Mucosa of descending colon (tissue), 3 donors: ENCODE data around the gene MCM6. TPM values are rescaled to one million over a fixed set of nuclear protein-coding genes. Genes with fewer than 3 reads are reported as not detected.

Experiments
- ATAC-seq: fragments of 200-7000 bp; cut with Tn5 transposase; one replicate; pipeline ENCODE4 v1.9.1; 2020; ENCODE audit warnings: mild to moderate bottlenecking, moderate library complexity
- DNase-seq, 3 donors: peaks; one replicate each; pipeline ENCODE4 v3.0.0-alpha.2; 2020
- H3K36me3 ChIP-seq: fragments of 200-600 bp; one replicate; pipeline ENCODE4 v1.8.0; 2021; ENCODE audit warnings: low read depth, mild to moderate bottlenecking
- H3K4me1 ChIP-seq: fragments of 200-600 bp; one replicate; pipeline ENCODE4 v1.8.0; 2021; ENCODE audit warnings: low read depth, mild to moderate bottlenecking
- H3K4me3 ChIP-seq: fragments of 200-600 bp; one replicate; pipeline ENCODE4 v1.8.0; 2021; ENCODE audit warnings: mild to moderate bottlenecking
- H3K9me3 ChIP-seq: fragments of 200-600 bp; one replicate; pipeline ENCODE4 v1.8.0; 2021; ENCODE audit warnings: mild to moderate bottlenecking
- CTCF ChIP-seq: fragments of 200-600 bp; IDR thresholded peaks from one replicate; pipeline ENCODE4 v1.8.0; 2022; ENCODE audit warnings: antibody characterized with exemption, mild to moderate bottlenecking
- intact Hi-C, 2 donors: fragments of 100-400 bp; cut with DNase I in 1 of 2; cut with micrococcal nuclease in 1 of 2; formaldehyde crosslinking; loops; one replicate each; pipeline versions ENCODE4 v1.11.0 to v1.11.1; 2022; cut with DNase I, micrococcal nuclease
- total RNA-seq, 3 donors: library from RNA; stranded (reverse); fragmentation: NEBNext Ultra II Directional in 2 of 3; extraction: Animal tissue kit (Norgen Biotek cat#: 25700) in 2 of 3; gene quantifications; one replicate each; pipeline versions ENCODE4 v1.2.1 to v1.2.4, GENCODE V29; 2021 to 2023
- donor health status: DM: no; HTN: no; CAD: no; lungs with moderate emphysema.
- donor health status: DM: no; HTN: no; CAD: no.
- donor health status: DM: no; HTN: yes; CAD: no.

Gene MCM6
- total RNA-seq, 3 donors from 2014 or later, result 8.4 to 19.8 (median 8.9) TPM

- TF ChIP-seq CTCF, result no peak
- intact Hi-C loops, result loop anchor here in 1 of 2 donors (10.0 kb wide), 1 partner anchor 475 kb away; no protein-coding TSS in a partner anchor
- ATAC-seq (no peak), DNase-seq (no peak)
- no peaks in the 10 kb centered on the region for H3K4me1 ChIP-seq
- H3K36me3 ChIP-seq, result no peaks in the 10 kb centered on the region
- H3K9me3 ChIP-seq, result no peaks in the 10 kb centered on the region
- H3K4me3 ChIP-seq, result no peak overlapping the region
Measured at GRCh38 chr2:135909976-135910375, 33.7 kb upstream of the MCM6 start.

- intact Hi-C loops, result no loop called here
- DNase-seq (no peak), ATAC-seq (no peak)
- TF ChIP-seq CTCF, result no peak
- no peaks in the 10 kb centered on the region for H3K36me3 ChIP-seq
- no peaks in the 10 kb centered on the region for H3K9me3 ChIP-seq
- no peaks in the 10 kb centered on the region for H3K4me1 ChIP-seq
- no peak overlapping the region for H3K4me3 ChIP-seq
Measured at GRCh38 chr2:135905679-135906078, 29.4 kb upstream of the MCM6 start.

- DNase-seq, result no peak
Measured at GRCh38 chr2:135904341-135904989, 28.2 kb upstream of the MCM6 start.

GRCh38 chr2:135903650-135904049 is 27.4 kb upstream of the MCM6 start:
- DNase-seq (no peak), ATAC-seq (no peak)
- no peak overlapping the region for H3K4me3 ChIP-seq
- H3K36me3 ChIP-seq, result no peaks in the 10 kb centered on the region
- H3K4me1 ChIP-seq, result no peaks in the 10 kb centered on the region
- TF ChIP-seq CTCF, result no peak
- intact Hi-C loops, result no loop called here
- H3K9me3 ChIP-seq, result no peaks in the 10 kb centered on the region

More at GRCh38 chr2:135904341-135904989, 28.2 kb upstream of the MCM6 start:
- H3K36me3 ChIP-seq, result no peaks in the 10 kb centered on the region
- no peak overlapping the region for H3K4me3 ChIP-seq
- no peak for TF ChIP-seq CTCF
- no peak for ATAC-seq
- no peaks in the 10 kb centered on the region for H3K4me1 ChIP-seq
- intact Hi-C loops, result no loop called here
- H3K9me3 ChIP-seq, result no peaks in the 10 kb centered on the region

GRCh38 chr2:135899567-135899966 is 23.3 kb upstream of the MCM6 start:
- no peak overlapping the region for H3K4me3 ChIP-seq
- no peaks in the 10 kb centered on the region for H3K4me1 ChIP-seq
- no peak for TF ChIP-seq CTCF
- ATAC-seq (no peak), DNase-seq (no peak)
- no peaks in the 10 kb centered on the region for H3K36me3 ChIP-seq
- intact Hi-C loops, result no loop called here
- no peaks in the 10 kb centered on the region for H3K9me3 ChIP-seq
